ENCODE measurements around the gene ELK3.

The ELK3 gene

GRCh38 chr12:96155781-96156180, 38.4 kb upstream of the ELK3 start:
- DNase-seq (ENCODE audit: low read depth) = no peak
- no peak for TF ChIP-seq CTCF (conservative IDR thresholded peaks at IDR 0.05; ENCODE audit: low read depth, low read length)
- no peak overlapping the region for H3K4me3 ChIP-seq (ENCODE audit: low read depth, low read length)

- H3K4me3 ChIP-seq (ENCODE audit: low read depth, low read length) = no peak overlapping the region
- TF ChIP-seq CTCF (conservative IDR thresholded peaks at IDR 0.05; ENCODE audit: low read depth, low read length) = no peak
- no peak for DNase-seq (ENCODE audit: low read depth)
These were observed 38.0 kb upstream of the ELK3 start for GRCh38 chr12:96156211-96156610.

- no peak for TF ChIP-seq CTCF (conservative IDR thresholded peaks at IDR 0.05; ENCODE audit: low read depth, low read length)
These were observed 36.7 kb upstream of the ELK3 start for GRCh38 chr12:96157427-96157826.

GRCh38 chr12:96164951-96165811, 29.0 kb upstream of the ELK3 start:
- TF ChIP-seq CTCF (conservative IDR thresholded peaks at IDR 0.05; ENCODE audit: low read depth, low read length) = no peak
- no peak overlapping the region for H3K4me3 ChIP-seq (ENCODE audit: low read depth, low read length)
- no peak for DNase-seq (ENCODE audit: low read depth)

More at GRCh38 chr12:96157427-96157826, 36.7 kb upstream of the ELK3 start:
- no peak overlapping the region for H3K4me3 ChIP-seq (ENCODE audit: low read depth, low read length)
- no peak for DNase-seq (ENCODE audit: low read depth)

GRCh38 chr12:96166765-96167164, 27.4 kb upstream of the ELK3 start:
- DNase-seq (ENCODE audit: low read depth) = no peak
- H3K4me3 ChIP-seq (ENCODE audit: low read depth, low read length) = no peak overlapping the region
- TF ChIP-seq CTCF (conservative IDR thresholded peaks at IDR 0.05; ENCODE audit: low read depth, low read length) = no peak

GRCh38 chr12:96167492-96167891, 26.7 kb upstream of the ELK3 start:
- H3K4me3 ChIP-seq (ENCODE audit: low read depth, low read length) = no peak overlapping the region
- no peak for TF ChIP-seq CTCF (conservative IDR thresholded peaks at IDR 0.05; ENCODE audit: low read depth, low read length)
- DNase-seq (ENCODE audit: low read depth) = peak; percentile 7

- no peak for TF ChIP-seq CTCF (conservative IDR thresholded peaks at IDR 0.05; ENCODE audit: low read depth, low read length)
- DNase-seq (ENCODE audit: low read depth) = no peak
- no peak overlapping the region for H3K4me3 ChIP-seq (ENCODE audit: low read depth, low read length)
These were observed 23.8 kb upstream of the ELK3 start for GRCh38 chr12:96170328-96170727.
